ENCODE results near the gene NADK. TPM values are rescaled to one million over a fixed set of nuclear protein-coding genes. Genes with fewer than 3 reads are reported as not detected.
"Not testable (repeated sequence)": the region's sequence is repeated elsewhere in the genome, so short reads cannot be mapped to it uniquely, and the experiment has no call there.

NADK gene
- total RNA-seq, 1 donor from 2014 or later = 104 TPM

- intact Hi-C loops (cut with DNase I) = no loop called here
- DNase-seq (ENCODE audit: low spot score in 2 of 2) = no peak
- Histone ChIP-seq H3K27ac (no peak overlapping the region), H3K36me3 (peaks cover 29 to 54% of the 10 kb centered on the region in 2 donors), H3K4me1 (no peaks in the 10 kb centered on the region), H3K27me3 (no peaks in the 10 kb centered on the region), H3K4me3 (no peak overlapping the region), H3K9me3 (no peaks in the 10 kb centered on the region)
- no peak for TF ChIP-seq CTCF (IDR thresholded peaks at IDR 0.05)
Measured at GRCh38 chr1:1732381-1732780, 45.9 kb downstream of the NADK start.

- peaks cover 29 to 47% of the 10 kb centered on the region in 2 donors for H3K36me3 ChIP-seq
- no peaks in the 10 kb centered on the region for H3K9me3 ChIP-seq
- H3K27me3 ChIP-seq = no peaks in the 10 kb centered on the region
- no peaks in the 10 kb centered on the region for H3K4me1 ChIP-seq
- H3K27ac ChIP-seq = no peak overlapping the region
- H3K4me3 ChIP-seq = no peak overlapping the region
- intact Hi-C loops (cut with DNase I) = no loop called here
- no peak for TF ChIP-seq CTCF (IDR thresholded peaks at IDR 0.05)
- DNase-seq (ENCODE audit: low spot score in 2 of 2) = no peak
Measured at GRCh38 chr1:1730870-1731269, 47.4 kb downstream of the NADK start.

- DNase-seq (ENCODE audit: low spot score in 2 of 2); H3K9me3 ChIP-seq; H3K27me3 ChIP-seq; H3K4me1 ChIP-seq; H3K4me3 ChIP-seq; intact Hi-C loops (cut with DNase I); H3K27ac ChIP-seq: not testable (repeated sequence)
- peaks cover 29 to 46% of the 10 kb centered on the region in 2 donors for H3K36me3 ChIP-seq
Measured at GRCh38 chr1:1730230-1730629, 48.0 kb downstream of the NADK start.

- H3K4me3 ChIP-seq; intact Hi-C loops (cut with DNase I); H3K9me3 ChIP-seq; H3K4me1 ChIP-seq; H3K27ac ChIP-seq; DNase-seq (ENCODE audit: low spot score in 2 of 2); H3K27me3 ChIP-seq: not testable (repeated sequence)
- peaks cover 29 to 40% of the 10 kb centered on the region in 2 donors for H3K36me3 ChIP-seq
Measured at GRCh38 chr1:1729116-1729816, 49.0 kb downstream of the NADK start.

DNA sequence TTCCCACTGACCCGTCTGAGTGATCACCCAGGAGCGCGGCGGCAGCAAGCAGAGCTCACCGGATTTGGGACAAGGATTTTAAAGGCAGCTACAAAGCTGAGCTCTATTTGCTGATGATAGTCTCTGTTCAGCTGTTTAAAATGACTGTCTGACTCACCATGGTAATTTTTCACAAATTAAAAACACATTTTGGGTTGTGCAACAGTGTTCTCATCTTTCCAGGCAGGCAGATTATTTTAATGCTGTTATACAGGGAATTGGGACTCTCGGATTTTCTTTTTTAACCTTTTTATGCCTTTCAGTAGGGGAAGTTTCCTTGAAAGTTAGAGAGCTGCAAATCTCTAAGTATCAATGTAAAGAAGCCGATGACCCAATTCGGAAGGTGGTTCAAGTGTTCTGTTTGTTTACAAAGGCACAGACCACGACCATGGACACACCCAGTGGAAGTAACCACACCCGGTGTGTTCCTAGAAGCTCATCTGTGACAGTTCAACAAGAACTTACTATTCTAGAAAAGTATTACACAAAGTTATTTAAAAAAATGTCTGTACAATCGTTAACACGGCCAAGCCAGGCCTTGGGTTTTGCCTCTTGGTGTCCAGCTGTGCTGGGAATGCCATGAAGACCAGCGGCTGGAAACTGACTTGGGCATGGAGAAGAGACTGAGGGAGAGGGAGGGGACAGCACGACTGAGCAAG is 49.8 kb downstream of the NADK start:
- H3K27me3 ChIP-seq; intact Hi-C loops (cut with DNase I); H3K4me3 ChIP-seq; H3K4me1 ChIP-seq; H3K9me3 ChIP-seq; DNase-seq (ENCODE audit: low spot score in 2 of 2); H3K27ac ChIP-seq: not testable (repeated sequence)
- peaks cover 26 to 33% of the 10 kb centered on the region in 2 donors for H3K36me3 ChIP-seq

- peaks cover 16 to 20% of the 10 kb centered on the region in 2 donors for H3K36me3 ChIP-seq
- H3K4me3 ChIP-seq; H3K9me3 ChIP-seq; H3K4me1 ChIP-seq; DNase-seq (ENCODE audit: low spot score in 2 of 2); H3K27ac ChIP-seq; intact Hi-C loops (cut with DNase I); H3K27me3 ChIP-seq: not testable (repeated sequence)
Measured at GRCh38 chr1:1727131-1727651, 51.1 kb downstream of the NADK start.

- peaks cover 10 to 13% of the 10 kb centered on the region in 2 donors for H3K36me3 ChIP-seq
- DNase-seq (ENCODE audit: low spot score in 2 of 2); H3K4me1 ChIP-seq; H3K27ac ChIP-seq; H3K4me3 ChIP-seq; intact Hi-C loops (cut with DNase I); H3K9me3 ChIP-seq; H3K27me3 ChIP-seq: not testable (repeated sequence)
Measured at GRCh38 chr1:1726088-1726487, 52.2 kb downstream of the NADK start.
